SU-DHL-6 (cell line): ENCODE results near the gene C6orf120.

Source experiments
- EZH2phosphoT487 ChIP-seq: fragments of 200-600 bp; sonication (generic), shearing (Covaris generic); conservative IDR thresholded peaks from 2 replicates; pipeline ENCODE4 v1.6.1; 2018; ENCODE audit warnings: mild to moderate bottlenecking, antibody characterized with exemption, low read length, moderate library complexity, mixed read lengths
- TF ChIP-seq, protein P1 (sequence below): fragments of 200-600 bp; sonication (generic); IDR thresholded peaks from one replicate; pipeline ENCODE4 v1.5.1; 2017; ENCODE audit warnings: antibody characterized with exemption, mild to moderate bottlenecking, low read length, moderate library complexity; ENCODE audit not compliant: insufficient read depth, poor library complexity, severe bottlenecking

DNA sequence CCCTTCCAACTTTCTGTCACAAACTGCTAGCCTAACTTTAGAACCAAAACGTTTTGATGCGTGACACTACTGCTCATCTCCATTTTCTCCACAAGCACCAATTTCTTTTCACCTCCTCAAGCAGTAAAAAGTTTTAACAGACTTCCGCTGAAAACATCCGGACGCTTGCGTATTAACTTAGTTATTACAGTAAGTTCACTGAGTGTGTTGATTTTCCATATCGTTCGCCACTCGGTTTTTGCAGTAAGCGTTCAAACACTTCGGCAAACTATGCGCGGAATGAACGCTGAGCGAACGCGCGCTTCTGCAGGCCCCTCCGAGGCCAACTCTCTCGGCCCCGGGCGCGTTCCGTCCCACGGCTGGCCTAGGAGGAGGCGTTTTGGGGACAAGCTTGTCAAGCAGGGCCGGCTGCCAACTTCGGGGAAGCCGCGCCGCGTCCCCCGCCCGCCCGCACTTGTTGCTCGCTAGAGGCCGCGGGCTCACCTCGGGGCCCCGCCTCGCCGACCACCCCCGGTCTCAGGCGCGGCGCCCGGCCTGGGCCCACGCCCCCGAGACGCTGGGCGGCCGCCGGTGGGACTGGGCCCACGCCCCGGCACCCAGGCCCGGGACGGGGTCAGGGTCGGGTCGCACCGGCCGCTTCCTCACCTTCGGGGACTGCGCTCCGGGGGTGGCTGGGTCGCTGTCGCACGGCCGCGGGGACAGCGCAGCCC, 21.4 kb downstream of the C6orf120 start:
- TF ChIP-seq, protein P1, sequence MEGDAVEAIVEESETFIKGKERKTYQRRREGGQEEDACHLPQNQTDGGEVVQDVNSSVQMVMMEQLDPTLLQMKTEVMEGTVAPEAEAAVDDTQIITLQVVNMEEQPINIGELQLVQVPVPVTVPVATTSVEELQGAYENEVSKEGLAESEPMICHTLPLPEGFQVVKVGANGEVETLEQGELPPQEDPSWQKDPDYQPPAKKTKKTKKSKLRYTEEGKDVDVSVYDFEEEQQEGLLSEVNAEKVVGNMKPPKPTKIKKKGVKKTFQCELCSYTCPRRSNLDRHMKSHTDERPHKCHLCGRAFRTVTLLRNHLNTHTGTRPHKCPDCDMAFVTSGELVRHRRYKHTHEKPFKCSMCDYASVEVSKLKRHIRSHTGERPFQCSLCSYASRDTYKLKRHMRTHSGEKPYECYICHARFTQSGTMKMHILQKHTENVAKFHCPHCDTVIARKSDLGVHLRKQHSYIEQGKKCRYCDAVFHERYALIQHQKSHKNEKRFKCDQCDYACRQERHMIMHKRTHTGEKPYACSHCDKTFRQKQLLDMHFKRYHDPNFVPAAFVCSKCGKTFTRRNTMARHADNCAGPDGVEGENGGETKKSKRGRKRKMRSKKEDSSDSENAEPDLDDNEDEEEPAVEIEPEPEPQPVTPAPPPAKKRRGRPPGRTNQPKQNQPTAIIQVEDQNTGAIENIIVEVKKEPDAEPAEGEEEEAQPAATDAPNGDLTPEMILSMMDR, result no peak
- no peak for TF ChIP-seq EZH2phosphoT487
